ENCODE results near the gene ANO9. TPM values are rescaled to one million over a fixed set of nuclear protein-coding genes. Genes with fewer than 3 reads are reported as not detected.
A peak's percentile ranks its signal among the peaks of the same experiment; 100 is the strongest.

ANO9 gene
- polyA plus RNA-seq, 3 donors from 2014 or later, result 2.3 to 4.4 TPM; not detected in 1

- no peak overlapping the region for H3K4me3 Mint-ChIP-seq
- peaks cover 0 to 1% (median 0%) of the 10 kb centered on the region in 3 donors for H3K27me3 Mint-ChIP-seq (ENCODE audit: low read depth in 3 of 3)
- H3K9me3 Mint-ChIP-seq, result no peaks in the 10 kb centered on the region
- H3K4me1 Mint-ChIP-seq, result no peaks in the 10 kb centered on the region
- peaks cover 0 to 2% (median 0%) of the 10 kb centered on the region in 3 donors for H3K36me3 Mint-ChIP-seq
- peak overlapping the region in 1 of 6 donors; percentile 46 for H3K27ac Mint-ChIP-seq
- no peak for DNase-seq
Observed at GRCh38 chr11:465896-466530, 24.2 kb upstream of the ANO9 start.

GRCh38 chr11:464316-464715 lies 22.5 kb upstream of the ANO9 start:
- H3K4me3 Mint-ChIP-seq, result no peak overlapping the region
- DNase-seq, result no peak
- H3K27me3 Mint-ChIP-seq (ENCODE audit: low read depth in 3 of 3), result peaks cover 0 to 4% (median 0%) of the 10 kb centered on the region in 3 donors
- H3K4me1 Mint-ChIP-seq, result no peaks in the 10 kb centered on the region
- H3K9me3 Mint-ChIP-seq, result no peaks in the 10 kb centered on the region
- H3K36me3 Mint-ChIP-seq, result peaks cover 0 to 2% (median 0%) of the 10 kb centered on the region in 3 donors
- H3K27ac Mint-ChIP-seq, result no peak overlapping the region

- H3K27ac Mint-ChIP-seq, result no peak overlapping the region
- no peaks in the 10 kb centered on the region for H3K9me3 Mint-ChIP-seq
- no peak overlapping the region for H3K4me3 Mint-ChIP-seq
- H3K4me1 Mint-ChIP-seq, result peaks cover 7% of the 10 kb centered on the region in 2 donors
- DNase-seq, result no peak
- peaks cover 0 to 4% (median 0%) of the 10 kb centered on the region in 3 donors for H3K27me3 Mint-ChIP-seq (ENCODE audit: low read depth in 3 of 3)
- H3K36me3 Mint-ChIP-seq, result peaks cover 0 to 2% (median 0%) of the 10 kb centered on the region in 3 donors
Observed at GRCh38 chr11:462107-462890, 20.5 kb upstream of the ANO9 start.

GRCh38 chr11:461626-462025 lies 19.8 kb upstream of the ANO9 start:
- Mint-ChIP-seq H3K27ac (no peak overlapping the region), H3K36me3 (peaks cover 0 to 2% (median 0%) of the 10 kb centered on the region in 3 donors), H3K27me3 (ENCODE audit: low read depth in 3 of 3) (peaks cover 0 to 4% (median 0%) of the 10 kb centered on the region in 3 donors), H3K4me1 (peaks cover 14% of the 10 kb centered on the region in 2 donors), H3K4me3 (no peak overlapping the region), H3K9me3 (no peaks in the 10 kb centered on the region)
- DNase-seq, result no peak

GRCh38 chr11:460331-461199 lies 18.8 kb upstream of the ANO9 start:
- DNase-seq, result no peak
- Mint-ChIP-seq H3K4me1 (peaks cover 21% of the 10 kb centered on the region in 2 donors), H3K27ac (no peak overlapping the region), H3K36me3 (no peaks in the 10 kb centered on the region), H3K9me3 (no peaks in the 10 kb centered on the region), H3K27me3 (ENCODE audit: low read depth in 3 of 3) (peaks cover 0 to 7% (median 2%) of the 10 kb centered on the region in 3 donors), H3K4me3 (no peak overlapping the region)

- Mint-ChIP-seq H3K27ac (no peak overlapping the region), H3K27me3 (ENCODE audit: low read depth in 3 of 3) (peaks cover 0 to 7% (median 2%) of the 10 kb centered on the region in 3 donors)
- DNase-seq, result no peak
Observed at GRCh38 chr11:459511-460220, 17.9 kb upstream of the ANO9 start.

GRCh38 chr11:457111-457760 lies 15.4 kb upstream of the ANO9 start:
- Mint-ChIP-seq H3K4me3 (peak overlapping the region; percentile 16 to 68 (median 62)), H3K9me3 (no peaks in the 10 kb centered on the region), H3K27me3 (ENCODE audit: low read depth in 3 of 3) (peaks cover 0 to 7% (median 4%) of the 10 kb centered on the region in 3 donors), H3K27ac (peak overlapping the region; percentile 44 to 94 (median 83)), H3K36me3 (no peaks in the 10 kb centered on the region), H3K4me1 (peaks cover 21 to 22% of the 10 kb centered on the region in 2 donors)
- DNase-seq, result no peak

More at GRCh38 chr11:459511-460220, 17.9 kb upstream of the ANO9 start:
- Mint-ChIP-seq H3K4me3 (no peak overlapping the region), H3K36me3 (no peaks in the 10 kb centered on the region), H3K4me1 (peaks cover 21 to 22% of the 10 kb centered on the region in 2 donors), H3K9me3 (no peaks in the 10 kb centered on the region)

GRCh38 chr11:456533-456932 lies 14.7 kb upstream of the ANO9 start:
- H3K27me3 Mint-ChIP-seq (ENCODE audit: low read depth in 3 of 3), result peaks cover 0 to 5% (median 4%) of the 10 kb centered on the region in 3 donors
- H3K4me3 Mint-ChIP-seq, result peak overlapping the region; percentile 49 to 70 (median 65)
- DNase-seq, result peak; percentile 48 to 59 (median 57)
- H3K36me3 Mint-ChIP-seq, result no peaks in the 10 kb centered on the region
- H3K4me1 Mint-ChIP-seq, result peaks cover 22 to 24% of the 10 kb centered on the region in 2 donors
- peak overlapping the region; percentile 36 to 94 (median 84) for H3K27ac Mint-ChIP-seq
- no peaks in the 10 kb centered on the region for H3K9me3 Mint-ChIP-seq

- Mint-ChIP-seq H3K9me3 (no peaks in the 10 kb centered on the region), H3K27ac (peak overlapping the region in 4 of 6 donors; percentile 29 to 77 (median 50)), H3K4me3 (no peak overlapping the region), H3K36me3 (no peaks in the 10 kb centered on the region), H3K27me3 (ENCODE audit: low read depth in 3 of 3) (peaks cover 4 to 10% (median 6%) of the 10 kb centered on the region in 3 donors), H3K4me1 (peaks cover 30 to 32% of the 10 kb centered on the region in 2 donors)
- DNase-seq, result no peak
Observed at GRCh38 chr11:455566-456147, 13.8 kb upstream of the ANO9 start.

GRCh38 chr11:454801-455565 lies 13.2 kb upstream of the ANO9 start:
- no peaks in the 10 kb centered on the region for H3K9me3 Mint-ChIP-seq
- DNase-seq, result no peak
- peaks cover 31 to 33% of the 10 kb centered on the region in 2 donors for H3K4me1 Mint-ChIP-seq
- no peaks in the 10 kb centered on the region for H3K36me3 Mint-ChIP-seq
- peaks cover 6 to 9% (median 8%) of the 10 kb centered on the region in 3 donors for H3K27me3 Mint-ChIP-seq (ENCODE audit: low read depth in 3 of 3)
- H3K4me3 Mint-ChIP-seq, result no peak overlapping the region
- peak overlapping the region in 4 of 6 donors; percentile 11 to 57 (median 33) for H3K27ac Mint-ChIP-seq

- Mint-ChIP-seq H3K36me3 (no peaks in the 10 kb centered on the region), H3K27ac (peak overlapping the region in 4 of 6 donors; percentile 18 to 87 (median 54)), H3K4me1 (peaks cover 31 to 37% of the 10 kb centered on the region in 2 donors), H3K9me3 (no peaks in the 10 kb centered on the region), H3K4me3 (no peak overlapping the region), H3K27me3 (ENCODE audit: low read depth in 3 of 3) (peaks cover 8 to 14% (median 12%) of the 10 kb centered on the region in 3 donors)
- no peak for DNase-seq
Observed at GRCh38 chr11:454043-454442, 12.2 kb upstream of the ANO9 start.

GRCh38 chr11:453564-453963 lies 11.8 kb upstream of the ANO9 start:
- H3K27ac Mint-ChIP-seq, result peak overlapping the region in 3 of 6 donors; percentile 14 to 28 (median 18)
- H3K36me3 Mint-ChIP-seq, result no peaks in the 10 kb centered on the region
- peak overlapping the region in 1 of 5 donors; percentile 27 for H3K4me3 Mint-ChIP-seq
- H3K4me1 Mint-ChIP-seq, result peaks cover 36 to 40% of the 10 kb centered on the region in 2 donors
- no peak for DNase-seq
- peaks cover 11 to 17% (median 14%) of the 10 kb centered on the region in 3 donors for H3K27me3 Mint-ChIP-seq (ENCODE audit: low read depth in 3 of 3)
- no peaks in the 10 kb centered on the region for H3K9me3 Mint-ChIP-seq

All from immature natural killer cell (primary cell).